ENCODE data around the gene FRS2. TPM values are rescaled to one million over a fixed set of nuclear protein-coding genes. Genes with fewer than 3 reads are reported as not detected.

The FRS2 gene
- total and polyA plus RNA-seq, 2 of the 4 experiments (the other 2 are of a cell fraction): 12.4 to 58.3 TPM

- TF ChIP-seq SMC3 (IDR thresholded peaks at IDR 0.05; ENCODE audit: low read depth, low read length): no peak
Observed at GRCh38 chr12:69471667-69472385, 1.6 kb downstream of the FRS2 start (continued).

DNA sequence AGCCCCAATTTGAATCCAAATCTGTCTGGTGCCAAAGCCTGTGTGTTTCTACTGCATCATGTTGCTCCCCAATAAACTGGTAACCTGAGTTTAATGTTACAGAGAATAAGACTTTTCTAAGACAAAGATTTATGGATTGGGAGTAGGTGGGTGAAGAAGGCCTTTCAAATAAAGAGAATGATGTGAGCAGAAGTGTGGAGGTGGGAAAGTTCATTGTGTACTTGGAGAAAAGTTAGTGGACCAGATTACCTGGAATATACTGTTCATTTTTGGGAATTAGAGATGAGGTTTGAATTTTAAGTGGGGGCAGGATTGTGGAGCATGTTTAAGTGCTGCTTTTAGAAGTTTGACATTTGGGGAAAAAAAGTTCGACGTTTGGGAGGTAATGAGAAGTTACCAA, 3.1 kb downstream of the FRS2 start:
- Histone ChIP-seq H3K79me1 (ENCODE audit: low read depth in 1 of 2, low read length in 2 of 2) (peaks cover 3 to 44% of the 10 kb centered on the region in 2 experiments; a peak in 3 of 4 replicates), H3K14ac (replicated peaks; ENCODE audit: low read depth, low read length) (no peak overlapping the region), H2AK5ac (ENCODE audit: low read depth, low read length) (no peak overlapping the region), H4K91ac (ENCODE audit: insufficient read depth, low read depth, low read length) (no peak overlapping the region), H3K36me3 (ENCODE audit: control insufficient read depth, insufficient read depth, low read length) (no peaks in the 10 kb centered on the region), H3K18ac (ENCODE audit: low read depth, low read length) (no peak overlapping the region), H3K4me3 (ENCODE audit: insufficient read depth, low read depth, low read length) (no peak overlapping the region), H3K9ac (ENCODE audit: low read depth, low read length) (no peak overlapping the region), H2AK9ac (replicated peaks; ENCODE audit: low read depth, low read length, poor library complexity) (no peak overlapping the region), H2BK20ac (ENCODE audit: low read depth, low read length) (no peak overlapping the region), H2BK5ac (ENCODE audit: low read depth, low read length, poor library complexity, severe bottlenecking) (no peak overlapping the region), H4K5ac (ENCODE audit: low read depth, low read length) (no peak overlapping the region), H3K4me2 (ENCODE audit: low read depth, low read length) (peak overlapping the region; percentile 51), H3K27ac (ENCODE audit: insufficient read depth, low read length) (no peak overlapping the region), H2BK15ac (ENCODE audit: low read depth, low read length) (no peak overlapping the region), H3K9me1 (ENCODE audit: insufficient read depth, low read length) (peaks cover 14% of the 10 kb centered on the region; the same call in 1 of the 2 replicates), H2AFZ (replicated peaks; ENCODE audit: low read length, poor library complexity) (no peak overlapping the region), H3K4me1 (ENCODE audit: control insufficient read depth, insufficient read depth, low read length) (peaks cover 16% of the 10 kb centered on the region), H3K56ac (ENCODE audit: extremely low read depth, insufficient read depth, low read length) (no peak overlapping the region), H3K27me3 (ENCODE audit: control insufficient read depth, insufficient read depth, low read length) (no peaks in the 10 kb centered on the region), H3K4ac (ENCODE audit: low read depth, low read length) (no peak overlapping the region), H4K8ac (ENCODE audit: low read depth in 2 of 2, low read length in 2 of 2) (no peak overlapping the region), H3K23ac (ENCODE audit: low read depth, low read length) (peak overlapping the region; percentile 70; the same call in 1 of the 2 replicates), H2BK120ac (ENCODE audit: low read depth, low read length) (no peak overlapping the region), H4K20me1 (ENCODE audit: insufficient read depth, low read length) (peaks cover 51% of the 10 kb centered on the region), H3K9me3 (ENCODE audit: control insufficient read depth, insufficient read depth, low read length) (no peaks in the 10 kb centered on the region)
- CTCF ChIA-PET: no interaction called here
- DNase-seq: no peak
- BruUV-seq (replicated peaks): no TSS peak
- dilution Hi-C loops (cut with HindIII; ENCODE audit: low sequenced_read_pairs, unreplicated experiment) (no loop called here), intact Hi-C loops (cut with micrococcal nuclease) (loop anchor here (5.0 kb wide), 1 partner anchor 56 kb away; no protein-coding TSS in a partner anchor), in situ Hi-C loops (cut with MboI; ENCODE audit: low sequenced_read_pairs) (loop anchor here (10.0 kb wide), 1 partner anchor 102 kb away; no protein-coding TSS in a partner anchor)
- POLR2A ChIA-PET (ENCODE audit: unreplicated experiment): no interaction called here
- 82 to 100% methylated on average over 2 of the region's 2 CpGs for WGBS, 2 experiments (ENCODE audit: extremely low coverage in 2 of 2, insufficient read length in 1 of 2)
- ATAC-seq (ENCODE audit: low read depth): no peak
- TF ChIP-seq CTCF (conservative IDR thresholded peaks at IDR 0.05; ENCODE audit: low read depth, low read length): no peak
- no peak for TF ChIP-seq CEBPB (IDR thresholded peaks at IDR 0.05; ENCODE audit: low read depth, low read length)
- no peak for TF ChIP-seq MAFK (IDR thresholded peaks at IDR 0.05; ENCODE audit: low read depth, low read length)
- TF ChIP-seq MXI1 (IDR thresholded peaks at IDR 0.05; ENCODE audit: borderline replicate concordance, low read depth, low read length): no peak
- no peak for TF ChIP-seq FOS (IDR thresholded peaks at IDR 0.05; ENCODE audit: low read depth, low read length)
- no peak for TF ChIP-seq RAD21 (IDR thresholded peaks at IDR 0.05; ENCODE audit: low read length)
- no peak for TF ChIP-seq RFX5 (IDR thresholded peaks at IDR 0.05; ENCODE audit: low read depth, low read length)
- TF ChIP-seq, protein P1, sequence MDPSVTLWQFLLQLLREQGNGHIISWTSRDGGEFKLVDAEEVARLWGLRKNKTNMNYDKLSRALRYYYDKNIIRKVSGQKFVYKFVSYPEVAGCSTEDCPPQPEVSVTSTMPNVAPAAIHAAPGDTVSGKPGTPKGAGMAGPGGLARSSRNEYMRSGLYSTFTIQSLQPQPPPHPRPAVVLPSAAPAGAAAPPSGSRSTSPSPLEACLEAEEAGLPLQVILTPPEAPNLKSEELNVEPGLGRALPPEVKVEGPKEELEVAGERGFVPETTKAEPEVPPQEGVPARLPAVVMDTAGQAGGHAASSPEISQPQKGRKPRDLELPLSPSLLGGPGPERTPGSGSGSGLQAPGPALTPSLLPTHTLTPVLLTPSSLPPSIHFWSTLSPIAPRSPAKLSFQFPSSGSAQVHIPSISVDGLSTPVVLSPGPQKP (IDR thresholded peaks at IDR 0.05; ENCODE audit: borderline replicate concordance, low read depth, low read length): no peak
- no peak for TF ChIP-seq USF2 (IDR thresholded peaks at IDR 0.05; ENCODE audit: low read depth, low read length)
- no peak for TF ChIP-seq SMC3 (IDR thresholded peaks at IDR 0.05; ENCODE audit: low read depth, low read length)
- no peak for TF ChIP-seq CHD1 (IDR thresholded peaks at IDR 0.05; ENCODE audit: low read depth, low read length)
- TF ChIP-seq BHLHE40 (IDR thresholded peaks at IDR 0.05; ENCODE audit: low read depth, low read length): no peak
